GM12892 (cell line): ENCODE measurements around the gene C11orf52.

Experiments used
- POLR2A ChIP-seq: IDR thresholded peaks from 2 replicates; pipeline ENCODE4 v1.6.1; 2011; ENCODE audit warnings: low read depth, low read length, control low read depth
- POLR2AphosphoS5 ChIP-seq: IDR thresholded peaks from 2 replicates; pipeline ENCODE4 v1.6.1; 2011; ENCODE audit warnings: low read depth, low read length, control low read depth
- TAF1 ChIP-seq: IDR thresholded peaks from 2 replicates; pipeline ENCODE4 v1.6.1; 2011; ENCODE audit warnings: low read depth, mild to moderate bottlenecking, control low read depth, low read length, borderline replicate concordance

DNA sequence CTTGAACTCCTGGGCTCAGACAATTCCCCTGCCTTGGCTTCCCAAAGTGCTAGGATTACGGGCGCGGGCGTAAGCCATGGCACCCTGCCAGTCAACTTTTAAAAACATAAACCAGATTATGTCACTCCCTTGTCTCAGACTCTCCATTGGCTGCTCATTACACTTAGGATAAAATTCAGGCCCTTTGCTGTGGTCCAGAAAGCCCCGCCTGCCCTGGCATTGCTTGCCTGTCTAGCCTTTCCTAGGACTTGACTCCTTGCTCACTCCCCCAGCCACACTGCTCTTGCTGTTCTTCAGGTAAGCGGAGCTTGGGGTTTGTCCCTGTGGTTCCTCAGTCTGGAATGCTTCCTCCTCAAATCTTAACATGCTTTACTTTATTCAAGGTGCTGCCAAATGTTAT is 48.9 kb downstream of the C11orf52 start:
- TF ChIP-seq POLR2A (no peak), POLR2AphosphoS5 (no peak), TAF1 (no peak)
